ENCODE measurements around the gene SLC9A2.

DNA sequence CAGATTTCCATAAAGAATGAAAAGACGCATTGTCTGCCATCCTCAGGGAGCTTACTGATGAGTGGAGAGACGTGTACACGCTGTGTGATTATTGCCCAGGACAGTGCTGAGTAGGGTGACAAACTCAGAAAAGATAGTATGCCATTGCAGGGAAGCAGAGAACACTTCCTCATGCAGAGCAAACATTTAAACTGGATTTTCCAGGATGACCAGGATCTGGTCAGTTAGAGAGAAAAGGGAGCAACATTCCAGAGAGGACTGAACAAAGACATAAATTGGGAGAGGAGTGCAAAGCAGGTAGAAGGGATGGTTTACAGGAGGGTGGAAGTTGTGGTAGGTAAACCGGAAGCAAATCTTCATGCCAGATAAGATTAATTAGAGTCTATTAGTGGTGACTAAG lies 2.3 kb downstream of the SLC9A2 start:
- TF ChIP-seq POLR2AphosphoS5 (IDR thresholded peaks at IDR 0.05; ENCODE audit: low read depth, low read length) (no peak), POLR2A (IDR thresholded peaks at IDR 0.05; ENCODE audit: low read depth, low read length) (no peak), SPI1 (IDR thresholded peaks at IDR 0.05; ENCODE audit: low read depth, low read length) (no peak), PAX5 (IDR thresholded peaks at IDR 0.05; ENCODE audit: insufficient read depth, low read length, severe bottlenecking) (no peak), TAF1 (IDR thresholded peaks at IDR 0.05; ENCODE audit: low read depth, low read length) (no peak), POU2F2 (IDR thresholded peaks at IDR 0.05; ENCODE audit: low read depth, low read length) (no peak)

Data from GM12891 (cell line).